GM20000 (cell line): ENCODE results near the gene SLC12A3.
A peak's percentile ranks its signal among the peaks of the same experiment; 100 is the strongest.

Source experiments
- DNase-seq: peaks from one replicate; pipeline ENCODE4 v3.0.0; 2012; ENCODE audit warnings: low spot score
- CTCF ChIP-seq: IDR thresholded peaks from 2 replicates; pipeline ENCODE4 v1.5.1; 2012; ENCODE audit warnings: mild to moderate bottlenecking, control low read depth; ENCODE audit errors: extremely low read depth, missing control alignments

Gene SLC12A3

GRCh38 chr16:56956756-56957155 is 91.7 kb downstream of the SLC12A3 start:
- no peak for DNase-seq
- TF ChIP-seq CTCF: no peak

GRCh38 chr16:56960681-56961281 is 95.8 kb downstream of the SLC12A3 start:
- no peak for TF ChIP-seq CTCF
- no peak for DNase-seq

GRCh38 chr16:56961386-56961785 is 96.4 kb downstream of the SLC12A3 start:
- DNase-seq: no peak
- TF ChIP-seq CTCF: no peak

GRCh38 chr16:56961851-56962281 is 96.9 kb downstream of the SLC12A3 start, which contains the start of gene CETP:
CETP (plus strand) TSS chr16:56961950; CDS start chr16:56961980, 30 bp downstream.
- no peak for DNase-seq
- no peak for TF ChIP-seq CTCF

GRCh38 chr16:56964243-56965148 is 99.5 kb downstream of the SLC12A3 start:
- peak; percentile 79 for DNase-seq
- peak; percentile 96 for TF ChIP-seq CTCF
